Kidney (tissue), 14 donors: ENCODE measurements around the gene LTA. TPM values are rescaled to one million over a fixed set of nuclear protein-coding genes. Genes with fewer than 3 reads are reported as not detected.

ENCODE experiments used
- DNase-seq, 5 donors: peaks; one replicate each; pipeline ENCODE4 v3.0.0-alpha.2; 2013 to 2020
- FAIRE-seq: peaks from 2 replicates; lab custom pipeline; 2012; peaks lifted over from hg19 to GRCh38; lab: Jason Lieb, UNC
- H3K27ac ChIP-seq, 2 donors: one replicate each; pipeline ENCODE4 v1.7.0; 2013; ENCODE audit warnings: low read depth in 2 of 2, low read length in 2 of 2, inconsistent platforms in 1 of 2
- H3K27me3 ChIP-seq: one replicate; pipeline ENCODE4 v1.7.1; 2013; ENCODE audit warnings: low read length, inconsistent platforms; ENCODE audit not compliant: control insufficient read depth, insufficient read depth
- H3K36me3 ChIP-seq, 3 donors: one replicate each; pipeline versions ENCODE4 v1.7.0 to v1.7.1; 2013; ENCODE audit warnings: low read length in 3 of 3, control low read depth in 1 of 3, inconsistent platforms in 1 of 3; ENCODE audit not compliant: insufficient read depth in 3 of 3, control insufficient read depth in 2 of 3
- H3K4me1 ChIP-seq, 3 donors: one replicate each; pipeline versions ENCODE4 v1.7.0 to v1.7.1; 2013; ENCODE audit warnings: low read length in 3 of 3, inconsistent platforms in 1 of 3, low read depth in 1 of 3; ENCODE audit not compliant: control insufficient read depth in 2 of 3, insufficient read depth in 2 of 3
- H3K4me3 ChIP-seq, 3 donors: one replicate each; pipeline versions ENCODE4 v1.7.0 to v1.8.1; 2013; ENCODE audit warnings: low read length in 3 of 3, control low read depth in 1 of 3, inconsistent platforms in 1 of 3
- H3K9ac ChIP-seq, 3 donors: one replicate each; pipeline versions ENCODE4 v1.7.0 to v1.7.1; 2013; ENCODE audit warnings: low read length in 3 of 3, control low read depth in 1 of 3, inconsistent platforms in 1 of 3
- H3K9me3 ChIP-seq, 3 donors: one replicate each; pipeline versions ENCODE4 v1.7.0 to v1.7.1; 2013; ENCODE audit warnings: low read length in 3 of 3, control low read depth in 1 of 3, inconsistent platforms in 1 of 3; ENCODE audit not compliant: control insufficient read depth in 2 of 3, insufficient read depth in 1 of 3
- intact Hi-C: fragments of 100-400 bp; cut with DNase I; formaldehyde crosslinking; loops from one replicate; pipeline ENCODE4 v1.11.1; 2022
- polyA plus RNA-seq: library from polyadenylated mRNA; stranded (reverse); fragments of 350-450 nt; fragmentation: Illumina TruSeq; extraction: RNeasy Lipid Tissue Mini Kit (QIAGEN cat#74804); gene quantifications from one replicate; pipeline ENCODE4 v1.2.3, GENCODE V29; 2014; ENCODE audit warnings: low read depth, low replicate concordance; ENCODE audit not compliant: insufficient read depth
- total RNA-seq: library from RNA; stranded (reverse); fragmentation: NEBNext Ultra II Directional; extraction: Animal tissue kit (Norgen Biotek cat#: 25700); gene quantifications from one replicate; pipeline ENCODE4 v1.2.1, GENCODE V29; 2021
- TF ChIP-seq, protein P1 (sequence below): IDR thresholded peaks from 3 replicates; pipeline ENCODE4 v1.5.1; 2012; ENCODE audit warnings: mild to moderate bottlenecking, moderate library complexity, borderline replicate concordance; ENCODE audit not compliant: insufficient read depth; ENCODE audit errors: extremely low read depth
- donor health status: control.
- donor health status: control.
- donor health status: control.
- donor health status: control.
- donor health status: control.
- donor health status: DM: yes; HTN: yes; CAD: no.
- donor health status: Normal renal cell carcinoma (clear cell type).

The LTA gene
- total and polyA plus RNA-seq, 2 donors from 2014 or later: 0.35 TPM; not detected in 1

DNA sequence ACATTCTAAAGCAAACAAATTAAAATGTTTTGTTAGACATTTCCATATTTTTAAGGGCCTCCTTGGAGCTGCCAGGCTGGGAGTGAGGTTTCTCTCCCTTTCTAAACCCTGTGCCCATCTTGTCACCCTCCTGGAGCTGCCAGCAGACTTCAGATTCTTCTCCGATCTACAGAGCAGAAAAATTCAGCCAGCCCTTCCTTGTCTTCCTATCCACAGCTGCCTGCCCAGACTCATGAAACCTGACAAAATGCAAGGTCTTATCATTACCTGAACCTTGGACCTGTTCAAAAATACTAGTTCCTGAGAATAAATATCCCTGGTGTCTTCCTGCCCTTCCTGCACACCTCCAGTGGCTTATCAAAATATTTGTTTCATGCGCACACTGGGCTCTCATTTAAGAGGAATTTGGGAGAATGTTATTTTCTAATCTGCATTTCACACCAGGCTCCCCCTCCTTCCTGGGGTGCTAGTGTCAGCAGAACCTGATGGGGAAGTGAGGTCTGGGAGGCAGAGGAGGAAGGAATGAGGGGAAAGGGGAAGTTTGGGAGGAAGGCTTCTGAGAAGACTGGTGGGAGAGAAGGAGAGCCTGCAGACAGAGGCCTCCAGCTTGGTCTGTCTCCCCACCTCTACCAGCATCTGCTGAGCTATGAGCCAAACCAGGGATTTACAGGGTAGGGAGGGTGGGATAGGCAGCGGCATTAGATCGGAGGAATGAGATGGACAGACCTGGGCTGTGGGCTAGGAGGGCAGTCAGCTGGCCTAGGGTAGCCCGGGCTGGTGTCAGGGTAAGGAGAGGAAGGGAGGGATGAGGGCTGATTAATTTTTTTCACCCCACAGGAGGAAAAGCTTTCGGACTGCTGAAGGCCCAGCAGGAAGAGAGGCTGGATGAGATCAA lies 42.8 kb downstream of the LTA start, which contains the start of gene AIF1:
Gene AIF1 (plus strand): TSS at position 551 of the 895 bp plus-strand sequence. CDS start 96 bp downstream, at position 647.
- H3K36me3 ChIP-seq: no peaks in the 10 kb centered on the region
- no peaks in the 10 kb centered on the region for H3K9me3 ChIP-seq
- peak within 1 kb of the TSS in 2 of 3 donors; percentile 7 to 14 for H3K4me3 ChIP-seq
- TF ChIP-seq, protein P1, sequence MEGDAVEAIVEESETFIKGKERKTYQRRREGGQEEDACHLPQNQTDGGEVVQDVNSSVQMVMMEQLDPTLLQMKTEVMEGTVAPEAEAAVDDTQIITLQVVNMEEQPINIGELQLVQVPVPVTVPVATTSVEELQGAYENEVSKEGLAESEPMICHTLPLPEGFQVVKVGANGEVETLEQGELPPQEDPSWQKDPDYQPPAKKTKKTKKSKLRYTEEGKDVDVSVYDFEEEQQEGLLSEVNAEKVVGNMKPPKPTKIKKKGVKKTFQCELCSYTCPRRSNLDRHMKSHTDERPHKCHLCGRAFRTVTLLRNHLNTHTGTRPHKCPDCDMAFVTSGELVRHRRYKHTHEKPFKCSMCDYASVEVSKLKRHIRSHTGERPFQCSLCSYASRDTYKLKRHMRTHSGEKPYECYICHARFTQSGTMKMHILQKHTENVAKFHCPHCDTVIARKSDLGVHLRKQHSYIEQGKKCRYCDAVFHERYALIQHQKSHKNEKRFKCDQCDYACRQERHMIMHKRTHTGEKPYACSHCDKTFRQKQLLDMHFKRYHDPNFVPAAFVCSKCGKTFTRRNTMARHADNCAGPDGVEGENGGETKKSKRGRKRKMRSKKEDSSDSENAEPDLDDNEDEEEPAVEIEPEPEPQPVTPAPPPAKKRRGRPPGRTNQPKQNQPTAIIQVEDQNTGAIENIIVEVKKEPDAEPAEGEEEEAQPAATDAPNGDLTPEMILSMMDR: no peak
- intact Hi-C loops: no loop called here
- no peaks in the 10 kb centered on the region for H3K27me3 ChIP-seq
- DNase-seq (no peak), FAIRE-seq (no peak)
- peak within 1 kb of the TSS in 1 of 2 donors; percentile 7 for H3K27ac ChIP-seq
- H3K9ac ChIP-seq: peak within 1 kb of the TSS in 1 of 3 donors; percentile 46
- H3K4me1 ChIP-seq: peaks cover 0 to 3% (median 0%) of the 10 kb centered on the region in 3 donors

DNA sequence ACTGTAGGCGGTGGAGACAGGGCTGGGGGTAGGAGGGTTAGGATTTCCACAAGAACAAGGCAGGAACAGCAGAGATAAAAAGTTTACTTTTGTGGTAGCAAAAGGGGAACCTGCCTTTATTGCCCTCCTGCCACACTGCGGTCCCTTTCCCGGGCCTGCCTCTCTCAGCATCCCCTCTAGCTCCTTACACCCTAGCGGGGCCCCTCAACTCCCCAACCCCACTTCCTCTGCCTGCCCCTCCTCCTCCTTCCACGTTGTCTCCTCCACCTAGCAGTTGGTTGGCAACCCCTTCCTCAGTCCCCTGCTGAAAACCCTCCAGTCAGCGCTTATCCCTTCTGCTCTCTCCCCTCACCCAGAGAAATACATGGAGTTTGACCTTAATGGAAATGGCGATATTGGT lies 43.7 kb downstream of the LTA start:
- TF ChIP-seq, protein P1: no peak
- Histone ChIP-seq H3K4me3 (no peak overlapping the region), H3K36me3 (no peaks in the 10 kb centered on the region), H3K4me1 (peaks cover 0 to 3% (median 0%) of the 10 kb centered on the region in 3 donors), H3K27me3 (no peaks in the 10 kb centered on the region), H3K9me3 (no peaks in the 10 kb centered on the region), H3K27ac (no peak overlapping the region), H3K9ac (peak overlapping the region in 1 of 3 donors; percentile 12)
- no peak for FAIRE-seq
- intact Hi-C loops: no loop called here
- peak in 1 of 5 donors; percentile 25 for DNase-seq

DNA sequence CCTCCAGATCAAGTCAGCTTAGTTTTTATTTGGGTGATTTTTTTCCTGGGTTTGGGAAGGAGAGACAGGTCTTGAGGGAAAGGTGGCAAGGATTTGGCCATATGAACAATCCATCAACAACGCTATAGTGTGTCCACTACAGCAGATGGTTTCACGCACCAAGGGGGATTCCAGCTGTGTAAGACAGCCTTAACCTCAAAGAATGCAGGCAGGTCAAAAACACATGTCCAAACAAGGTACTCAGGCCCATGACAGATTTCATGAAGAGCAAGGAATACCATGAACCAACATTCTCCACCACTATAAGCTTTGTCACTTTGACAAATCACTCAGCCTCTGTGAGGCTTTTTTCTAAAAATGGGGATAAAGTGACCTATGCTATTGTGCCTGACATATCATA lies 44.9 kb downstream of the LTA start:
- DNase-seq (no peak), FAIRE-seq (no peak)
- intact Hi-C loops: no loop called here
- H3K4me3 ChIP-seq: no peak overlapping the region
- no peaks in the 10 kb centered on the region for H3K9me3 ChIP-seq
- no peaks in the 10 kb centered on the region for H3K27me3 ChIP-seq
- TF ChIP-seq, protein P1: no peak
- H3K36me3 ChIP-seq: no peaks in the 10 kb centered on the region
- no peak overlapping the region for H3K9ac ChIP-seq
- H3K27ac ChIP-seq: no peak overlapping the region
- H3K4me1 ChIP-seq: peaks cover 0 to 6% (median 0%) of the 10 kb centered on the region in 3 donors
